ENCODE data around the gene PLEKHA7. TPM values are rescaled to one million over a fixed set of nuclear protein-coding genes. Genes with fewer than 3 reads are reported as not detected.

The PLEKHA7 gene
- total RNA-seq, 1 experiment from 2014 or later = 13.0 TPM

DNA sequence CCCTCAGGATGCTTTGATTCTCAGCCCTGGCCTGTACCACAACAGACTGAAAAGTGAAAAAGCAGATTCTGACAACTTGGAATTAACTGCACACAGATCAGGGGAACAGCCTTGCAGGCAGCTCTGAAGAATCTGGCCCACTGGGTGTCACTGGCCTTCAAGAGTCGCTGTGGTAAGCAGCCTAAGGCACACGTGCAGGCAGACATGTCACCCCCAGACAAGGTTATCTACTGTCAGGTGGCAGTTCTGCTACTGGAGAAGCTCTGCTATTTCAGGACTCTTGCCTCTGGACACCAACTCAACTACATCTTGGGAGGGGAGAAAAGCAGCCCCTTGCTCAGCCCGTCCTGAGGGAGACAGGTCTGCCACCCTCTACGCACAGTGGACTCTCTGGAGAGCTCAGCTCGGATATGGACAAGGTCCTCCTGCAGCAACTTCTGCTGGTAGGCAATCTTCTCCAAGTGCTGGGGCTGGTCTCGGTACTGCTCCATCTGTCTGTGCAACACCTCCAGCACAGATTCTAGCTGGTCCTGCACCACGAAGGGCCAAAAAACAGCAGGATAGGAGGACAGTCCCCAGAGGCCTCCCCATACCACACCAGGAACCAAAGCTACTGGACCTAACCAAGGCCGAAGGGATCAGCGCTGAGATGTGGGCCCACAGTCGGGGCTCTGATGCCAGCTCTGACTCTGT, 212.8 kb downstream of the PLEKHA7 start:
- Mint-ChIP-seq H3K4me1 (no peaks in the 10 kb centered on the region), H3K9me3 (no peaks in the 10 kb centered on the region), H3K27me3 (ENCODE audit: low read depth) (no peaks in the 10 kb centered on the region), H3K4me3 (no peak overlapping the region), H3K27ac (no peak overlapping the region), H3K36me3 (peaks cover under 1% of the 10 kb centered on the region; the same call in 1 of the 2 replicates)
- POLR2A ChIA-PET = no interaction called here
- ATAC-seq (no peak), DNase-seq (ENCODE audit: low spot score) (no peak)
- TF ChIP-seq JUN (CRISPR knock-in tag; IDR thresholded peaks at IDR 0.05) (no peak), CTCF (IDR thresholded peaks at IDR 0.05) (no peak), ATF3 (CRISPR knock-in tag; conservative IDR thresholded peaks at IDR 0.05) (no peak), ZNF317 (CRISPR knock-in tag; IDR thresholded peaks at IDR 0.05; ENCODE audit: borderline replicate concordance, low read depth) (no peak), CREB1 (CRISPR knock-in tag; IDR thresholded peaks at IDR 0.05) (no peak), TEAD4 (CRISPR knock-in tag; IDR thresholded peaks at IDR 0.05) (no peak), E2F1 (CRISPR knock-in tag; IDR thresholded peaks at IDR 0.05) (no peak), SP1 (CRISPR knock-in tag; conservative IDR thresholded peaks at IDR 0.05) (no peak), PRRX2 (CRISPR knock-in tag; IDR thresholded peaks at IDR 0.05) (no peak), ZNF671 (CRISPR knock-in tag; IDR thresholded peaks at IDR 0.05) (no peak), GABPB1 (CRISPR knock-in tag; IDR thresholded peaks at IDR 0.05) (no peak), NFE2L1 (CRISPR knock-in tag; IDR thresholded peaks at IDR 0.05) (no peak)
- TF ChIP-seq, protein P1, sequence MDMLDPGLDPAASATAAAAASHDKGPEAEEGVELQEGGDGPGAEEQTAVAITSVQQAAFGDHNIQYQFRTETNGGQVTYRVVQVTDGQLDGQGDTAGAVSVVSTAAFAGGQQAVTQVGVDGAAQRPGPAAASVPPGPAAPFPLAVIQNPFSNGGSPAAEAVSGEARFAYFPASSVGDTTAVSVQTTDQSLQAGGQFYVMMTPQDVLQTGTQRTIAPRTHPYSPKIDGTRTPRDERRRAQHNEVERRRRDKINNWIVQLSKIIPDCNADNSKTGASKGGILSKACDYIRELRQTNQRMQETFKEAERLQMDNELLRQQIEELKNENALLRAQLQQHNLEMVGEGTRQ (CRISPR knock-in tag; IDR thresholded peaks at IDR 0.05) = no peak
- TF ChIP-seq, protein P2, sequence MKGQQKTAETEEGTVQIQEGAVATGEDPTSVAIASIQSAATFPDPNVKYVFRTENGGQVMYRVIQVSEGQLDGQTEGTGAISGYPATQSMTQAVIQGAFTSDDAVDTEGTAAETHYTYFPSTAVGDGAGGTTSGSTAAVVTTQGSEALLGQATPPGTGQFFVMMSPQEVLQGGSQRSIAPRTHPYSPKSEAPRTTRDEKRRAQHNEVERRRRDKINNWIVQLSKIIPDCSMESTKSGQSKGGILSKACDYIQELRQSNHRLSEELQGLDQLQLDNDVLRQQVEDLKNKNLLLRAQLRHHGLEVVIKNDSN (CRISPR knock-in tag; IDR thresholded peaks at IDR 0.05) = no peak
- CTCF ChIA-PET = interaction anchor here (0.7 to 1.5 kb wide), 4 partner anchors 16 to 262 kb away, joined by 3 to 4 read pairs (median 4); no protein-coding TSS in a partner anchor

DNA sequence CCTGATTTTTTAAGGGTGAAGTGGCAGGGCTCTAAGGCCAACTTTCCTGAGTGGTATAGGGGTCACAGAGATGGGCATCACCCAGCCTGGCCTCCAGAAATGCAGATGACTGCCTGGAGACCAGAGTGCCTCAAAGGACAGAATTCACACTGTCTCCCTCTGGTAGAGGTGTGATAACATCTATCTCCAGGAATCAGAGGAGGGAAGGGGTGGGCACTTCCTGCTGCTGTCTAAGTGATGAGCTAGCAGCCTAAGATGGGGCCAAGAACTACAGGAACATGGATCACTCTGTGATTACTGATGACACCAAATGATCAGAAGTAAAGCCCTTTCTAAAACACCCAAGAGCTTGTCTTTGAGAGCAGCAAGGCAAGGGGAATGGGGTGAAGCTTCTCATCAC, 213.8 kb downstream of the PLEKHA7 start:
- Mint-ChIP-seq H3K9me3 (no peaks in the 10 kb centered on the region), H3K27me3 (ENCODE audit: low read depth) (no peaks in the 10 kb centered on the region), H3K27ac (no peak overlapping the region), H3K4me3 (no peak overlapping the region), H3K4me1 (no peaks in the 10 kb centered on the region), H3K36me3 (peaks cover 6% of the 10 kb centered on the region)
- ATAC-seq (no peak), DNase-seq (ENCODE audit: low spot score) (no peak)
- POLR2A ChIA-PET = no interaction called here
- CTCF ChIA-PET = interaction anchor here (1.2 to 1.5 kb wide), 2 partner anchors 15 to 20 kb away, joined by 4 read pairs; no protein-coding TSS in a partner anchor
- TF ChIP-seq ZNF512 (CRISPR knock-in tag; IDR thresholded peaks at IDR 0.05; ENCODE audit: borderline replicate concordance) = no peak
- no peak for TF ChIP-seq IRF2 (CRISPR knock-in tag; IDR thresholded peaks at IDR 0.05; ENCODE audit: borderline replicate concordance, low read depth)
- TF ChIP-seq ELF4 (CRISPR knock-in tag; IDR thresholded peaks at IDR 0.05; ENCODE audit: low read depth) = no peak
- no peak for TF ChIP-seq ZNF423 (CRISPR knock-in tag; IDR thresholded peaks at IDR 0.05)
- TF ChIP-seq SMAD4 (CRISPR knock-in tag; IDR thresholded peaks at IDR 0.05) = no peak
- no peak for TF ChIP-seq ATF3 (CRISPR knock-in tag; conservative IDR thresholded peaks at IDR 0.05)
- TF ChIP-seq, protein P3, sequence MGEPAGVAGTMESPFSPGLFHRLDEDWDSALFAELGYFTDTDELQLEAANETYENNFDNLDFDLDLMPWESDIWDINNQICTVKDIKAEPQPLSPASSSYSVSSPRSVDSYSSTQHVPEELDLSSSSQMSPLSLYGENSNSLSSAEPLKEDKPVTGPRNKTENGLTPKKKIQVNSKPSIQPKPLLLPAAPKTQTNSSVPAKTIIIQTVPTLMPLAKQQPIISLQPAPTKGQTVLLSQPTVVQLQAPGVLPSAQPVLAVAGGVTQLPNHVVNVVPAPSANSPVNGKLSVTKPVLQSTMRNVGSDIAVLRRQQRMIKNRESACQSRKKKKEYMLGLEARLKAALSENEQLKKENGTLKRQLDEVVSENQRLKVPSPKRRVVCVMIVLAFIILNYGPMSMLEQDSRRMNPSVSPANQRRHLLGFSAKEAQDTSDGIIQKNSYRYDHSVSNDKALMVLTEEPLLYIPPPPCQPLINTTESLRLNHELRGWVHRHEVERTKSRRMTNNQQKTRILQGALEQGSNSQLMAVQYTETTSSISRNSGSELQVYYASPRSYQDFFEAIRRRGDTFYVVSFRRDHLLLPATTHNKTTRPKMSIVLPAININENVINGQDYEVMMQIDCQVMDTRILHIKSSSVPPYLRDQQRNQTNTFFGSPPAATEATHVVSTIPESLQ (CRISPR knock-in tag; IDR thresholded peaks at IDR 0.05) = no peak
- no peak for TF ChIP-seq ATF1 (CRISPR knock-in tag; IDR thresholded peaks at IDR 0.05)
- no peak for TF ChIP-seq IRF1 (CRISPR knock-in tag; IDR thresholded peaks at IDR 0.05)
- TF ChIP-seq, protein P2 (CRISPR knock-in tag; IDR thresholded peaks at IDR 0.05) = no peak

Measured in WTC11 (cell line).